HUDEP-2 (cell line): ENCODE data around the gene ZNF580.

Source experiments
- DNase-seq, 76 experiments: peaks; one replicate each; lab custom pipeline; 2025; ENCODE audit not compliant: unreplicated experiment in 76 of 76; lab: John Stamatoyannopoulos, UW

Gene ZNF580

GRCh38 chr19:55644191-55644833, 3.5 kb downstream of the ZNF580 start:
- peak in 1 of 76 experiments; percentile 53 for DNase-seq

- no peak for DNase-seq
These were observed 4.2 kb downstream of the ZNF580 start for GRCh38 chr19:55644842-55645511.

GRCh38 chr19:55645512-55645881, 4.7 kb downstream of the ZNF580 start:
- no peak for DNase-seq

GRCh38 chr19:55646889-55647731, 6.3 kb downstream of the ZNF580 start:
- DNase-seq, result peak in 2 of 76 experiments; percentile 12 to 14

GRCh38 chr19:55647732-55648584, 7.2 kb downstream of the ZNF580 start, which contains the start of gene CCDC106:
Gene CCDC106 (plus strand): TSS chr19:55648212. CDS start chr19:55649047, 835 bp downstream.
- peak in 46 of 76 experiments; percentile 9 to 74 (median 46) for DNase-seq

GRCh38 chr19:55648585-55649267, 7.9 kb downstream of the ZNF580 start:
- peak in 1 of 76 experiments; percentile 37 for DNase-seq

- DNase-seq, result no peak
These were observed 8.7 kb downstream of the ZNF580 start for GRCh38 chr19:55649268-55650125.

- no peak for DNase-seq
These were observed 9.3 kb downstream of the ZNF580 start for GRCh38 chr19:55650126-55650557.

- DNase-seq, result no peak
These were observed 9.9 kb downstream of the ZNF580 start for GRCh38 chr19:55650602-55651230.

GRCh38 chr19:55651236-55651635, 10.4 kb downstream of the ZNF580 start:
- no peak for DNase-seq

GRCh38 chr19:55652311-55653128, 11.7 kb downstream of the ZNF580 start:
- DNase-seq, result no peak

- peak; percentile 61 to 100 (median 98) for DNase-seq
These were observed 13.0 kb downstream of the ZNF580 start for GRCh38 chr19:55653651-55654322.

- peak in 75 of 76 experiments; percentile 76 to 100 (median 100) for DNase-seq
These were observed 13.6 kb downstream of the ZNF580 start for GRCh38 chr19:55654323-55654867.

GRCh38 chr19:55654868-55655647, 14.3 kb downstream of the ZNF580 start, which contains the start of gene U2AF2:
Gene U2AF2 (plus strand): TSS chr19:55655035. CDS start chr19:55655105, 70 bp downstream.
- peak in 74 of 76 experiments; percentile 64 to 100 (median 97) for DNase-seq

GRCh38 chr19:55655648-55656040, 14.8 kb downstream of the ZNF580 start:
- no peak for DNase-seq

- no peak for DNase-seq
These were observed 15.8 kb downstream of the ZNF580 start for GRCh38 chr19:55656552-55656951.
